GM19328 (cell line): Measurements from ENCODE around the gene CASQ2.

Source experiments
- ATAC-seq: cut with Tn5 transposase; IDR thresholded peaks from one replicate; pipeline ENCODE4 v1.9.1; 2021; ENCODE audit warnings: mild to moderate bottlenecking, moderate library complexity; ENCODE audit not compliant: unreplicated experiment

The CASQ2 gene

DNA sequence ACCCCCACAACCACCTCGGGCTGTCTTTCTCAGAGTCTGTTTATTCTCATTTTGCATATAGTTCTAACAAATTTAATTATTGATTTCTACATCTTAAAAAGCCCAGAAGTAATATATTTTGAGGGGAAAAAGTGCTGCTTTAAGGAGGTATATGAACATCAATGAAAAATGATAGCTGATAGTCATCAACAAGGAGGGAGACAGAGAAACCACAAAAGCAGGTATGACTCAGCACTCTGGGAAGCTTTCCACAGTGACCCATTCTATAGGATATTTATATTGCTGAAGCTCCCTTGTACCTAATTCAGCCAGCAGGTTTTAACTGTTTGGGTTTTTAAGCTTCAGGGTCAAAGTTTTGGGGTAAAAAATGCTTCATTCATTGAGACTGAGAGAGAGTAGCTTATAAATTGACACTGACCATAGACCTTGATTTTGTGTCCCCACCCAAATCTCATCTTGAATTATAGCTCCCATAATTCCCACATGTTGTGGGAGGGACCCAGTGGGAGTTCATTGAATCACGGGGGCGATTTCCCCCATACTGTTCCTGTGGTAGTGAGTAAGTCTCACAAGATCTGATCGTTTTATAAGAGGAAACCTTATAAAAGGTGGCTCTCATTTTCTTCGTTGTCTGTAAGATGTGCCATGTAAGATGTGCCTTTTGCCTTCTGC, 99.4 kb downstream of the CASQ2 start:
- ATAC-seq: no peak

DNA sequence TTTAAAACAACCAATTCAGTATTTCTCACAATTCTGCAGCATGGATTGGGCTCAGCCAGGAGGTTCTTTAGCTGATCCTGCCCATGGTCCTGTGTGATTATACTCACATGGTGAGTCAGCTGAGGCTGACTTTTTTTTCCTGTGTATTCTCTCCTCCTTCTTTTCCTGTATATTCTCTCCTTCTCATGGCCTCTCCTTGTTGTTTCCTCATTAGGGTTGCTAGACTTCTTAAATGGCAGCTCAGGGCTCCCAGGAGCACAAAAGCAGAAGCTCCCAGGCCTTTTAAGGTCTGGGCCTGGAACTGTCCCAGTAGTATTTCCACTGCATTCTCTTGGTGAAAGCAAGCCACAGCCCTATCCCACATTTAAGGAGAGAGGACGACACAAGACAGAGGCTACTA, 99.9 kb downstream of the CASQ2 start:
- no peak for ATAC-seq

DNA sequence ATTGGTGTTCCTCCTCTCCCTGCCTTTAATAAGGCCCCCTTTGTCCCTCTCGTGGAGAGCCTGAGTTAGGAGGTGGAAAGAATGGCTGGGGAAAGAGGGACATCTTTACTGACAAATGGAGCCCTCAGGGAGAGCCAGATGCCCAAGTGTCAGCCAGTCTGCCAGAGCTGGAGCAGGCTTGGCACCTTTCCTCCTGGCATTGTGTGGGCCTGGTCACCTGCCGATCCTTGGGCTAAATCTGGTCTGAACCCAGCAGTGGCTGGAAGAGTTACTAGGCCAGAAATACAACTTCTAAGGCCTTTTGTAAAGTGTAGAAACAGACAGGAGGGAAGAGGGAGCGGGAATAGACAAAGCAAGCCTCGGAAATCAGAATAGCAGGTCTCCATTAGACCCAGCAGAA, 101.8 kb downstream of the CASQ2 start:
- ATAC-seq: no peak

DNA sequence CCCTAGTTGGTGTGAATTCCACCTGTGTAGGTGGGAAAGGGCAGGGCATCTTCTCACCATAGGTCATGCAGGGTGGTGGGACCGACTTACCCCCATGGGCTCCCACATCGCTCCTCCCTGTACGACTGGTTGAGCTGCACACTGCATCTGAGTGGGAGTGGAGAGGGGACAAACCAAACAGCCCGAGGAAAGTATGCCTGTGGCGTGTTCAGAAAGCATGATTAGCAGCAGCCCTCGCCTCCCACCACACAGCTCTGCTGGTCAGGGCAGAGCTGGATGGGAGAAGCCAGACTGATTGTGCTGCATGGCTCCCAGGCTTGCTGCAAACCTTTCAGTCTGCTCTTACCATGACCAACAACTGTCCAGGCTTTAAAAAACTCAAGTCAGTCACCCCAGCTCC, 102.3 kb downstream of the CASQ2 start:
- ATAC-seq: no peak

GRCh38 chr1:115665319-115666096, 103.0 kb downstream of the CASQ2 start:
- ATAC-seq: no peak

DNA sequence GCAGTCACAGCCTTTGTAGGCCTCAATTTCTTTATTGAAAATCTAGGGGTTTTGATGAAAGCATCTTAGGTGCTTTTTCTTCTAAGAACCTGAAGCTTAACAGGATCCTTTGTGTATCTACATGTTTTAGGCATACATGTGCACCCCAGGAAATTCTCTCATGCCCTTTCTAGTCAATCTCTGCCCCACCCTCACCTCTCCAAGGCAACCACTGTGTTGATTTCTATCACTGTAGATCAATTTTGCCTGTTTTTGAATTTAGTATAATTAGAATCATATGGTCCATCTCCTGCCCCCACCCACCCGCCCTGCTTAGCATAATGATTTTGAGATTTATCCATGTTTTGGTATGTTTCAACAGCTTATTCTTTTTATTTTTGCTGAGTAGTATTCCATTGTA, 107.4 kb downstream of the CASQ2 start:
- no peak for ATAC-seq

DNA sequence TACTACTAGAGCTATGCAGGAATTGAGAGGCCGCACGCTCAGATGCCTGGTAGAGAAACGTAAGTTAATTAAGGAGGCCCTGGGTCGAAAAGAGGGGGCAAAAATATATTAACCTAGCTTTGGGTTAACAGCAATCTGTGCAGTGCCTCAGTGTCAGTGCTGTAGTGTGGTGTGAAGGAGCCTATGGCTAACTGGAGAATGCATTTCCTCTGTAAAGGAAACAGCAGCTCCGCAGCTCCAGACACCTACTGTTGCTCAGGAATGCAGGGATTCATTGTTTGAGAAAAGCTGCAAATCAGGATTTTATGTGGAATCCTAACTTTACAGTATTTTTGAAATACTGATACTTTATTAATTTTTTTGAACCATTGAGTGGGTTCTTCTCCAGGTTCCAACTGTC, 108.4 kb downstream of the CASQ2 start:
- ATAC-seq: no peak

- no peak for ATAC-seq
These were observed 109.9 kb downstream of the CASQ2 start for GRCh38 chr1:115658646-115659045.

DNA sequence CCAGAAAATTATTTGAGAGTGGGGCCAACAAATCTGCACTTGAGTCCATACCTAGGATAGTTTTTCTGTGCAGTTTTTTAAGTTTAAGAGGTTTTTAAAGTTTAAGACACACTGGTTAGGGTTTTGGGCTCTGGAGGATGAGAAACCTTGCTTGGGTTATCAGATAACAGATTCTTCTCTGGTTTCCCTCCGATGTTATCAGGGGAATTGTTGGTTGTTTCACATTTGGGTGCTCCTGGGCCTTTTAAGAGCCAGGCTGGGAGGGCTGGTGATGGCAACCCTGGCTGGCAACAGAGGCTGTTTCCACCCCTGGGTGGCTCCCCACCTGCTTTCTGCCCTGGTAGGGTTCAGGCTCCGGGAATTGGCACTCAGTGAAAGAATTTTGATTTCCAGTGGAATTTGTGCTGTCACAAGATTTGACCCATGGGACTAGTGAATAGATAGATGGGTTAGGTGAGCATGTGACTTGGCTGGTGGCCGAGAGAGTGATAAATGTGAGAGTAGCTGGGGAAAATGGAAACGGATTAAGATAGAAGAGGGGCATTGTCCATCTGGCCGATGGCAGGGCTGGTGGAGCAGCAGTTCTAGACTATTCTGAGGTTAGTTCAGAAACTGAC, 111.9 kb downstream of the CASQ2 start:
- no peak for ATAC-seq

- no peak for ATAC-seq
These were observed 112.6 kb downstream of the CASQ2 start for GRCh38 chr1:115655916-115656315.

DNA sequence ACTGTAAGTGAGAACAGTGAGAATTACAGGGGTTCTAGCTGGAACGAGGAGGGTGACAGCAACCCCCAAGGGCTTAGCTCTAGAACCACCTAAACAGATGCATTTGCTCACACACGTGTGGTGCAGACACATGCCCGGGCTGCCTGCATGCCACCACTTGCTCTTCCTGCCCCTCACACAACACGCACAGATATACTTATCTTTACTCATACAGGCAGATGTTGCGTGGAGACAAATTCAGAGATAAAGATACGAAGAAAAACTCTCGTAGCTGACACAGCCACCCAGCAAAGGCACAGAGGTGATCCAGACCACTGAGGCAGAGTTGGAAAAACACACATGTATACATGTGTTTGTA, 113.2 kb downstream of the CASQ2 start:
- no peak for ATAC-seq

DNA sequence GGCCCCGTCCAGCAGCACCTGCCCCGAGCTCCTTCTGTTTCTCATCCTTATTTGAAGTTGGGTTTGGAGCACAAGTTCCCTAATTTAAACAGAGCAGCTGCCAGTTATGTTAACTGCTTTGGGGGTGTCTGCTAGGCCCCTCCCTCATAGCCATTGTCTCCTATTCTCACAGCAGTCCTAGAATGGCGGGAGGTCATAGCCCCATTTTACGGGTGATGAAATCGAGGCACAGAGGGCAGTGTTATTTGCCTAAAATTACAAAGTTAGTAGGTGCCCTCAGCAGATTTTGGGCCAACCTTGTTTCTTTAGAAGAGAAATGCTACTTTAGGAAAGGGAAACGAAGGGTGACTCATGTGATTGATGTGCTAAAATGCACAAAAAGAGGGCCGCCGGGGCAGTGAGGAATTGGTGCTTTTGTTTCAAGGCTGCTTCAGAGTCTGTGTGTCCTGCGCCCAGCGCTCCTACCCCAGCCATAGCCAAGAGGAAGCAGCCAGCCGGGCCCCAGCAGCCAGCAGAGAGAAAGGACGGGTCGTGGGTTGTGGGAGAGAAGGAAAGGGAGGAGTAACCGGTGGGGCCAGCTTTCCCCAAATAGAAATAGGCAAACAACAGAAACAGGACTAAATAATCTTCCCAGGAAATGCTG, 113.7 kb downstream of the CASQ2 start:
- no peak for ATAC-seq

DNA sequence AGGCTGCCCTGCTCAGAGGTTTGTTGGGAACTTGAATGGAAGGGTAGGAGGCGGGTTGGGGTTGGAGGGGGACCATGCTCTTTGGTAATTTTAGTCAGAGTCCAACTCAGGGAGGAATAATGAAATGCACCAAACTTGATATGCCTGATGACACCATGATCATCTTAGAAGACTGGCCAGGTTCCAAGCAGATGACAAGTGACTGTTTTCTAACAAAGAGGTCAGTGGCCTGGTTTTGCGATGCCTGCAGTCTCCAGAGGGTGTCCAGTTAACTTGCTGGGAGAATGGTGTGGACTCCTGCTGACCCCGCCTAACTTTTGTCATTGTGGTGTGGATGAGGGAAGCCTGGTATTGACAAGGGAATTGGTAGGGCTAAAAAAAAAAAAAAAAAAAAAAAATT, 114.4 kb downstream of the CASQ2 start:
- no peak for ATAC-seq

- ATAC-seq: no peak
These were observed 116.2 kb downstream of the CASQ2 start for GRCh38 chr1:115652236-115652788.

GRCh38 chr1:115651391-115651790, 117.1 kb downstream of the CASQ2 start:
- ATAC-seq: no peak

DNA sequence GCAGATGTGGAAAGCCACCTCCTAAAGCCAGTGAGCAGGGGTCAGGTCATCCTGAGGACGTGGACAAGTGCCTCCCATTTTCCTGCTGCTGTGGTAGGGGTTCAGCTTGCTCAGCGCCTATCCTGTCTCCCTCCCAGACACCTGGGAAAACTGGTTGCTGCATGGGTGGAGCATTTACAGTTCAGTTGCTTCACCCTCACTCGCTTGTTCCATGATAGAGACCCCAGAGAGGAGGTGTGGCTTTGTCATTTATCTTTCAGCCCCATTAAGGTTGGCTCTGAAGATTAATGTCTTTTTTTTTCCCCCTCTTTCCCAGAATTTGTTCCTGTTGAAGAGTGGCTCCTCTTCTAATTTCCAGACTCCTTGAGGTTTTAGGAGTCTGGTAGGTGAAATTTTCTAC, 117.6 kb downstream of the CASQ2 start:
- no peak for ATAC-seq
